Peyer's patch (tissue), 4 donors: Measurements from ENCODE around the gene ARFIP1. TPM values are rescaled to one million over a fixed set of nuclear protein-coding genes. Genes with fewer than 3 reads are reported as not detected.

Experiments used
- DNase-seq, 3 donors: peaks; one replicate each; pipeline ENCODE4 v3.0.0-alpha.2; 2017 to 2019
- H3K27ac ChIP-seq, 4 donors: fragments of 200-600 bp; sonication (generic); one replicate each; pipeline ENCODE4 v1.5.1; 2016 to 2019
- H3K27me3 ChIP-seq, 2 donors: fragments of 200-600 bp; sonication (generic); one replicate each; pipeline ENCODE4 v1.5.1; 2019
- H3K36me3 ChIP-seq, 3 donors: fragments of 200-600 bp; sonication (generic); one replicate each; pipeline ENCODE4 v1.5.1; 2016 to 2019
- H3K4me1 ChIP-seq, 4 donors: fragments of 200-600 bp; sonication (generic); one replicate each; pipeline ENCODE4 v1.5.1; 2016 to 2019
- H3K4me3 ChIP-seq, 4 donors: fragments of 200-600 bp; sonication (generic); 1 replicate in 3 of 4; 2 replicates in 1 of 4; pipeline ENCODE4 v1.5.1; 2016 to 2019; ENCODE audit warnings: mild to moderate bottlenecking in 1 of 4
- H3K9me3 ChIP-seq, 4 donors: fragments of 200-600 bp; sonication (generic); one replicate each; pipeline ENCODE4 v1.5.1; 2016 to 2019; ENCODE audit warnings: mild to moderate bottlenecking in 1 of 4
- POLR2A ChIP-seq, 2 donors: fragments of 450-650 bp; IDR thresholded peaks; one replicate each; pipeline ENCODE4 v1.5.1; 2017; ENCODE audit warnings: antibody characterized with exemption in 2 of 2, mild to moderate bottlenecking in 2 of 2, moderate library complexity in 2 of 2
- total RNA-seq, 4 donors: library from RNA; depleted of rRNA; stranded (reverse); fragments of >200 nt; gene quantifications; one replicate each; pipeline ENCODE4 v1.1.0, GENCODE V29; 2016
- TF ChIP-seq, protein P1 (sequence below), 6 experiments: fragments of 450-650 bp in 4 of 6; fragments of 200-600 bp in 2 of 6; sonication (generic) in 1 of 6; IDR thresholded peaks; one replicate each; pipeline ENCODE4 v1.5.1; 2017 to 2019; ENCODE audit warnings: antibody characterized with exemption in 6 of 6, mild to moderate bottlenecking in 3 of 6, moderate library complexity in 1 of 6

Gene ARFIP1
- total RNA-seq, 4 donors from 2014 or later, result 24.5 to 44.6 (median 36.3) TPM

- DNase-seq, result no peak
- H3K9me3 ChIP-seq, result no peaks in the 10 kb centered on the region
- TF ChIP-seq POLR2A (IDR thresholded peaks at IDR 0.05), result no peak
- TF ChIP-seq, protein P1, sequence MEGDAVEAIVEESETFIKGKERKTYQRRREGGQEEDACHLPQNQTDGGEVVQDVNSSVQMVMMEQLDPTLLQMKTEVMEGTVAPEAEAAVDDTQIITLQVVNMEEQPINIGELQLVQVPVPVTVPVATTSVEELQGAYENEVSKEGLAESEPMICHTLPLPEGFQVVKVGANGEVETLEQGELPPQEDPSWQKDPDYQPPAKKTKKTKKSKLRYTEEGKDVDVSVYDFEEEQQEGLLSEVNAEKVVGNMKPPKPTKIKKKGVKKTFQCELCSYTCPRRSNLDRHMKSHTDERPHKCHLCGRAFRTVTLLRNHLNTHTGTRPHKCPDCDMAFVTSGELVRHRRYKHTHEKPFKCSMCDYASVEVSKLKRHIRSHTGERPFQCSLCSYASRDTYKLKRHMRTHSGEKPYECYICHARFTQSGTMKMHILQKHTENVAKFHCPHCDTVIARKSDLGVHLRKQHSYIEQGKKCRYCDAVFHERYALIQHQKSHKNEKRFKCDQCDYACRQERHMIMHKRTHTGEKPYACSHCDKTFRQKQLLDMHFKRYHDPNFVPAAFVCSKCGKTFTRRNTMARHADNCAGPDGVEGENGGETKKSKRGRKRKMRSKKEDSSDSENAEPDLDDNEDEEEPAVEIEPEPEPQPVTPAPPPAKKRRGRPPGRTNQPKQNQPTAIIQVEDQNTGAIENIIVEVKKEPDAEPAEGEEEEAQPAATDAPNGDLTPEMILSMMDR (IDR thresholded peaks at IDR 0.05), result no peak
- no peaks in the 10 kb centered on the region for H3K27me3 ChIP-seq
- H3K27ac ChIP-seq, result no peak overlapping the region
- H3K4me3 ChIP-seq, result no peak overlapping the region
- H3K4me1 ChIP-seq, result no peaks in the 10 kb centered on the region
- H3K36me3 ChIP-seq, result no peaks in the 10 kb centered on the region
Observed at GRCh38 chr4:152771741-152772533, 7.8 kb upstream of the ARFIP1 start.

- no peaks in the 10 kb centered on the region for H3K36me3 ChIP-seq
- TF ChIP-seq POLR2A (IDR thresholded peaks at IDR 0.05), result no peak
- TF ChIP-seq, protein P1 (IDR thresholded peaks at IDR 0.05), result no peak
- H3K27me3 ChIP-seq, result no peaks in the 10 kb centered on the region
- no peak for DNase-seq
- no peak overlapping the region for H3K27ac ChIP-seq
- no peak overlapping the region for H3K4me3 ChIP-seq
- H3K4me1 ChIP-seq, result no peaks in the 10 kb centered on the region
- no peaks in the 10 kb centered on the region for H3K9me3 ChIP-seq
Observed at GRCh38 chr4:152773339-152773738, 6.4 kb upstream of the ARFIP1 start.

DNA sequence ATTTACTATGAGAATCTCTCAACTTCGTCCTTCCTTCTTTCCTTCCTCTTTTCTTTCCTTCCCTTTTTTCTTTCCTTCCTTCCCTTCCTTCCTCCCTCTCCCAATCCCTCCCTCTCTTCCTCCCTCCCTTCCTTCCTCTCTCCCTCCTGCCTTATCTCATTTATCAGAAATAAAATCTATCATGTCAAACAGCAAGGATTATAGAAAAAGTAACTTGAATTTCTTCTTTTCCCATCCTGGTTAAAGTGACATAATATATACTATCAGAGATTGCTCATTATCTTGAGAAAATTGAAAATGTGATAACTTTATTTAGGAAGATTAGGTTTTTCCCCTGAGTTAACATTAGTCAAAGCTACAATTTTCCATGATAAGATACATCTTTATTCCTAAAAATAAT is 5.8 kb upstream of the ARFIP1 start:
- no peak for DNase-seq
- Histone ChIP-seq H3K4me3 (no peak overlapping the region), H3K4me1 (peaks cover 0 to 4% (median 0%) of the 10 kb centered on the region in 4 donors), H3K9me3 (no peaks in the 10 kb centered on the region), H3K27me3 (no peaks in the 10 kb centered on the region), H3K36me3 (no peaks in the 10 kb centered on the region), H3K27ac (no peak overlapping the region)
- TF ChIP-seq, protein P1 (IDR thresholded peaks at IDR 0.05), result no peak
- TF ChIP-seq POLR2A (IDR thresholded peaks at IDR 0.05), result no peak

- Histone ChIP-seq H3K36me3 (no peaks in the 10 kb centered on the region), H3K9me3 (no peaks in the 10 kb centered on the region), H3K4me3 (no peak overlapping the region), H3K27ac (no peak overlapping the region), H3K27me3 (no peaks in the 10 kb centered on the region), H3K4me1 (peaks cover 0 to 11% (median 0%) of the 10 kb centered on the region in 4 donors)
- no peak for DNase-seq
- TF ChIP-seq POLR2A (IDR thresholded peaks at IDR 0.05), result no peak
- TF ChIP-seq, protein P1 (IDR thresholded peaks at IDR 0.05), result no peak
Observed at GRCh38 chr4:152776352-152776751, 3.4 kb upstream of the ARFIP1 start.

- no peaks in the 10 kb centered on the region for H3K36me3 ChIP-seq
- no peak overlapping the region for H3K27ac ChIP-seq
- no peak overlapping the region for H3K4me3 ChIP-seq
- no peak for TF ChIP-seq POLR2A (IDR thresholded peaks at IDR 0.05)
- TF ChIP-seq, protein P1 (IDR thresholded peaks at IDR 0.05), result no peak
- H3K27me3 ChIP-seq, result no peaks in the 10 kb centered on the region
- H3K9me3 ChIP-seq, result no peaks in the 10 kb centered on the region
- no peak for DNase-seq
- H3K4me1 ChIP-seq, result peaks cover 0 to 22% (median 0%) of the 10 kb centered on the region in 4 donors
Observed at GRCh38 chr4:152777488-152777887, 2.3 kb upstream of the ARFIP1 start.
